GM21717 (cell line): ENCODE data around the gene SLC22A2.

ENCODE experiments used
- ATAC-seq: cut with Tn5 transposase; IDR thresholded peaks from one replicate; pipeline ENCODE4 v1.9.1; 2021; ENCODE audit warnings: mild to moderate bottlenecking, moderate library complexity; ENCODE audit not compliant: unreplicated experiment

Gene SLC22A2

DNA sequence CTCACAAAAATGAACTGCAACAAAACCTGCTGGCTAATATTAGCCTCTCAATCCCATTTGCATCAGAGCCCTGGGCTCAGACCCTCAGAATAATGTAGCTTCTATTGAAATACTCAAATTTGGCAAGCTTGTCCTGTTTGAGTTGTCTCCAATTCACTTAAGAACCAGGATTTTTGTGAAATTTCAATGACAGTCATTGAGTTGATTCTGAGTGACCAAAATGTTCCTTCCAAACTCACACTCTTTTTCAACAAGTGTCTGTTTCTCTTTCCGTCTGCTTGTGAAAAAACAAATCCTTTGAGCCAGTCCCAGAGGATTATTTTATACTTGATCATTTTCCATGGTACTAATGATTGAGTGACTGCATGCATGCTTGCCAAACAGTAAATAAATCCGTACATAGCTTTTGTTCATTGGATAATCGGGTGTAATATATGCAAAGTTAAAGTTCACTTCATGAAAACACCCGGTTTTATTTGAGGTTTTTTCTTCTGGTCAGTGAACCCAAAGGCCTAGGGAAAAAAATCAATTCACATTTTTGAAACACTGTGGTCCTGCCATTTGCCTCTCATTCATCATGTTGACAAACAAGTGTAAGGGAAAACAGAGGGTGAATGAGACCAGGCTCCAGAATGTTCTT is 16.4 kb upstream of the SLC22A2 start:
- ATAC-seq = no peak

DNA sequence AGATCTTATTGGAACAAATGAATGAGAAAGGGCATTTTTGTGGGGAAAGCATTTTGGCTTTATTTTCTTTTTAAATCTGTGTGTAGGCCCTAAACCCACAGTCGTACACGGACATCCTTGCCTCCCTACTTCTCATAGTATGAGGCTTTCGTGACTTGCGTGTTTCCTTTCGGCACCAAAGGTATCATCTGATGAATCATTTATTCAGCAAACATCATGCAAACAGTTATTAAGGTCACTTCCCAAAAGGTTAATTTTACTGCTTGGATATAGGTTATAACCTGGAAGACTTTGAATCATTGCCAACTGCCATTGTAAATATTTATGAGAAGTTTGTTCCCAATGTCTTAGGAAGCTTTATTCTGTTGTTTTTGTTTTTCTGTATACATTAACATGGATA is 15.1 kb upstream of the SLC22A2 start:
- ATAC-seq = no peak

DNA sequence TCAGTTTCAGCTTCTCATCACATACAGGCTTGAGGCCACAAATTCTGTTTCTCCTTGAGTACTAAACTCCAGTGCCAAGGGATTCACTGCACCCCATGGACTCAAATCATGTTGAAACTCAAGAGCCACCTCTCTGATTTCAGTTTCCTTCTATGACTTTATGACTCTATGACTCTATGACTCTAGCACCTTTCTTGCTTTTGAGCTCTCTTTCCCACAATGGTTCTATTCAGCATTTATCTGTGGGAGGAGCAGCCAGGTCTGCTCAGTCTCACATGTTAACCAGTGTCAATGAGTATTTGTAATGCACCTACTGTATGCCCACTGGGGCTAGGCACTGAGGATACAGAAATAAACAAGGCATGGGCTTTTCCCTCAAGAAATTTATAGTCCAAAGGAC is 14.6 kb upstream of the SLC22A2 start:
- ATAC-seq = no peak

DNA sequence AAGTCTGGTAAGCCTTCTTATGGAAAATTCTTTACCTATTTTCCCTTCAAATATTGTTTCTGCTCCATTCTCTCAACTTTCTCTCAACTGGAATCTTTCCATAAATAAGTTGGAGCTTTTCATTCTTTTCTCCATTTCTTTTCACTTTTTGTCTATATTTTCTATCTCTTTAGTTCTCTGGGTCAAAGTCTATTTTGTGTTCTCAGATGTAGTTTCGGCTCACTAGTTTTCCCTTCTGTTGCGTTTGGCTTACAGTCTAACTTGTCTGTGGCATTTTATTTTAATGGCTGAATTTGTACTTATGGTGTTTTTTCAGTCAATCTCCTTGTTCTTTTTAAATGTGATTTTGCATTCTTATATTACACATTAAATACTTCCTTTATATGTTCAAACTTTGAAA is 14.1 kb upstream of the SLC22A2 start:
- ATAC-seq = no peak

DNA sequence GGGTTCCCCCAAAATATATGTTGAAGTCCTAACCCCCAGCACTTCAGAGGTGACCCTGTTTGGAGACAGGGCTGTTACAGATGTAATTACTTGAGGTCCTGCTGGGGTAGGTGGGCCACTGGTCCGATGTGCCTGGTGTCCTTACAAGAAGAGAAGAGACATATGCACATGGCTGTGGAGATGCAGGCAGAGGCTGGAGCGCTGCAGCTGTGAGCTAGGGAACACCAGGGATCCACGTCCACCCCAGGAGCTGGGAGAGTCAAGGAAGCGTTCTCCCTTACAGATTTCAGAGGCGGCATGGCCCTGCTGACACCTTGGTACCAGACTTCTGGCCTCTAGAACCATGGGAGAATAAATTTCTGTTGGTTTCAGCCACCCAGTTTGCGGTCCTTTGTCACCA is 11.7 kb upstream of the SLC22A2 start:
- no peak for ATAC-seq

DNA sequence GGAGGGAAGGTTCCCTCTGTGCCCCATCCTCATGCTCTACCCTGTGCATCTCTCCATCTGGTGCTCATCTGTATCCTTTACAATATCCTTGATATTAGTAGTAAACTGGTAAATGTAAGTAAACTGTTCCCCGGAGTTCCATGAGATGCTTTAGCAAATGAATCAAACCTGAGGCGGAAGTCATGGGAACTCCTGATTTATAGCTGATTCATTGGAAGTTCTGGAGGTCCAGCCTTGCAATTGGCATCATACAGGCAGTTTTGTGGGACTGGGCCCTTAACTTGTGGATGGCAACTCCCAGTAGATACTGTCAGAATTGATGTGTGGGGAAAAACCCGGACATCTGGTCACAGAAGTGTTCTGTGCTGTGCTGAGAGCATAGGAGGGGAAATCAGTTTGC is 11.2 kb upstream of the SLC22A2 start:
- ATAC-seq = no peak

DNA sequence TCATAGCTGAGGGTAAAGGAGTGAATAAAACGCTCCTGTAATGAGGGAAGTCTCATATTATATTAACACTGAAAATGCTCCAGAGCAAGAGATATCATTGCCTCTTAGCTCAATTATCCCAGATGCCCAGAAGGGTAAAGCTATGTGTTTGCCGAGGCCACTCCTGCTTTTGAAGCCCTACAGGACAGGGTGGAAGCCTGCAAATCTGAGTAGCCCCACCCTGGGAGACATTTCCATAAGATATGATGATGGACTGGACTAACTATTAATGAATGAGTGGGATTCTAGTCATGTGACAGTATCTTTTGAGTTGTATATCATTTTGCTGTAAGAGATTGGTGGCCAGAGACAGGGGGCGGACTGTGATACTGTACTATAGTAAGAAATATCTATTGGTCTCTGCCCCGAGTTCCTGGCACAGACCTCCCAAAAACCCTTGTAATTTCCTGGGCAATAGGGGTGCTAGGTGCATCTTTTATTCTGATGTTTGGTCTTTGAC is 10.5 kb upstream of the SLC22A2 start:
- ATAC-seq = no peak

DNA sequence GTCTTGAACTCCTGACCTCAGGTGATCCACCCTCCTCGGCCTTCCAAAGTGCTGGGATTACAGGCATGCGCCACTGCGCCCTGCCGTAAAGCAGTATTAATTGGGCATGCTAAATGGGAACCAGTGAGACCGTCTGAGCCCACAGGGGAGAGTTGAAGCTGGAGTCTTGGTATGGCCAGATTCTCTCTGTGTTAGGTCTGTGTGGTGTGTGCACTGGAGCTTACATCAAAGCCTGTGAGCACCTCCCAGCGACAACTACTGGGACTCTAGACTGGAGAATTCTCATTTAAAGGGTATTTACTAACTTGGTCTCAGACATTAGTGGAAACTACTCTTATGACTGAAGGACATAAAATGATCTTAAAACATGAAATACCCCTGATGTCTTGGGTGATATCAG is 8.5 kb upstream of the SLC22A2 start:
- no peak for ATAC-seq

DNA sequence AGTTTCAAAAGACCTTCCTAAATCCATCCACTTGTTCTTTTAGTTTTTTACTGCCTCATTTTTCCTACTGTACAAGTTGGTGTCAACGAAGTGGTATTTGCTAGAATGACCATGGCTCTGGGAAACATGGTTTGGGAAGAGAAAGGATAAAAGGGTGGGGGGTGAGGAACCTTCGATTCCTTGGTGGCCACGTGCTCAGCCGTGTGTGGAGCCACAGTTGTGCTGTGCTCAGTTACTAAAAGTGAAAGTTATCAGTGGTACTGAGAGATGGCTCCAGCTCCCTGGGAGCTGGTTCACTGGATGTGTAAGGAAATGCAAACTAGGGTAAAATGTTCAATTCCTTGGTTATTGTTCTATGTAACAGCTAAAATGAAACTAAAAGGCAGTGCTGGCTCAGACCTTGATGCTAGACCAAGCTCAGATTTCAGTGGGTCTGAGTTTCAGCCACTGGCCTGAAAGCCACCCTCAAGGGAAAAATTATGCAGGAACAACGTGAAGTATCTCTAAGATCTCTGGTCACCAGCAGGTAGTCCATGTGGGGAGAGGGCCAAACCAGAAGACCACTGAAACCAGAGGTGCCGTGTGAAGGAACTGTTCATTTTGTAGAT is 7.4 kb upstream of the SLC22A2 start:
- ATAC-seq = peak; percentile 40

DNA sequence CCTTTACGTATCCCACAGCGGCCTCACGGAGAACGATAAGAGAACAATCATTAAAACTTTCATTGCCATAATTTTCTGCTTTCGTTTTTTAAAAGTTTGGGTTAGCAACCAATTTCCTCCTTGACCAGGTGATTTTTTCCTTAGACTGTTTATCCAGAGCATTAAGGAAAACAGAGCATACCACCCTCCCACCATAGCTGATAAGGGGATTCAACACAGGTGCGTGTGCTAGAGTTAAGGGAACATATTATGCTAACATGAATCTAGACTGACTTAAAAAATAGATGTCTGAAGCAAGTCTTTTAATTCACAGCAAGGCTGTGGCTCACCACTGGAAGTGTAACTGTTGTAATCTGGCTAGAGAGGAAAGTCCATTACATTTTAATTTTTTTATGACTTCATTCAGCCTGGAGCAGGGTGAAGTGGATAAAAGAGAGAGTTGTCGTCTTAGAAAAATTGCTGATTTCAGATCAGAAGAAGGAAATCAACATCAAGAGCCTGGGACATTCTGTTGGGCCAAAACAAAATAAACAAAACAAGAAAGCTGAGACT is 5.5 kb upstream of the SLC22A2 start:
- no peak for ATAC-seq

DNA sequence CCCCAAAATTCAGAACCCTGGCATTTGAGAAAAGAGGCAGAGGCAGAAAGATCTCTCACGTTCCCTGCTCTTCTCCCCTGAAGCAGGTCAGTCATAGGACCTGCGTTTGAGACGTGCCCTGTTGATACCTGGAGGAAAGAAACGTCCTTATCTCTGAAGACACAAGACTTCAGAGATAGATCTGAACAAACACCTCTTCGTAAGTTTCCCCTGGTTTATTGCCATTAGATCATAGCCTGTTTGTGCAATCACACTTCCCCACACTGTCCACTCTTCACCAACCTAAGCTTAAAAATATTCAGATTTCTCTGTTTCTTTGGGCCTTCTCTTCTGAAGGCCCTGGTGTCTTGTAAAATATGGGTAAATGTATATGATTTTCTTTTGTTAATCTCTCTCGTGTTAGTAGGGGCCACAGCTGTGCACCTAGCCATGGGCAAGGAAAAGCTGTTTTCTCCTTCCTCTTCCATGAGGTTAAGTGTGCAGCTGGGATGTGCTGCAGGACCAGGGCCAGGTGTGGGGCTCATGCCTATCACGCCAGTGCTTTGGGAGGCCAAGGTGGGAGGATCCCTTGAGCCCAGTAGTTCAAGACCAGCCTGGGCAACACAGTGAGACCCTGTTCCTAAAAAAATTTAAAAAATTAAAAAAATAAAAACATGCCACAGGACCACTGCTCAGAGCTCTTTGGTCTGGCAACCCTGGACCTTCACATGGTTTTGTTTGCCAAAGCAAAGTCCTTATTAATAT is 4.7 kb upstream of the SLC22A2 start:
- ATAC-seq = no peak

DNA sequence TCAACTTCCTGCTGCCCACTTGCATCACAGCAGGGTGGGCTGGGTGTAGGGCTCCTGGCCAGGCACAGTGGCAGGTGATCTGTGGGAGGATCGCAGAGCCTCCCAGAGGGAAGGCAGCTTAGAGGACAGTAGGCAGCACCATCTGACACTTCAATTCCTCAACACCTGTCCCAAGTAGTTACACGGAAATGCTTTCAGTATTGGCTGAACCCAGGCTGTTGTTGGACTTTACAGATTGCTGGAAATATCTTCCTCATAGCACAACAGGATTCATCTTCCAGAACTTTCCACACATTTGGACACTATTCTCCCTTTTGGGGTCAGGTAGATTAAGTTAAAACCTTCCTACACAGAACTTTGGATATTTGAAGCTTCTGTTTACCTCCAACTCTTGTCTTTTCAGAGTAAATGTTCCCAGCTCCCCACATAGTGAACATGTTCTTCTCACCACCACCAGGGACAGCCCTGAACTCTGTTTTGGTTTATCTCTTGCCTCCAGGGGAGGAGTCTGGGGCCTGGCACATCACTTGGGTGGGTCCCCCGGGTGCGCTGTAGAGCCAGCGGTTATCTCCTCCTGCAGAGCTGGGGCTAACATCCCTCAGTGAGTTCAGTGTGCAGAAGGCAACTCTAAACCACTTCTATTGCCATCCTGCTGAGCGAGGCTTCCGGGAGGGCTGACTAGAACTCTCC is 3.5 kb upstream of the SLC22A2 start:
- ATAC-seq = no peak

DNA sequence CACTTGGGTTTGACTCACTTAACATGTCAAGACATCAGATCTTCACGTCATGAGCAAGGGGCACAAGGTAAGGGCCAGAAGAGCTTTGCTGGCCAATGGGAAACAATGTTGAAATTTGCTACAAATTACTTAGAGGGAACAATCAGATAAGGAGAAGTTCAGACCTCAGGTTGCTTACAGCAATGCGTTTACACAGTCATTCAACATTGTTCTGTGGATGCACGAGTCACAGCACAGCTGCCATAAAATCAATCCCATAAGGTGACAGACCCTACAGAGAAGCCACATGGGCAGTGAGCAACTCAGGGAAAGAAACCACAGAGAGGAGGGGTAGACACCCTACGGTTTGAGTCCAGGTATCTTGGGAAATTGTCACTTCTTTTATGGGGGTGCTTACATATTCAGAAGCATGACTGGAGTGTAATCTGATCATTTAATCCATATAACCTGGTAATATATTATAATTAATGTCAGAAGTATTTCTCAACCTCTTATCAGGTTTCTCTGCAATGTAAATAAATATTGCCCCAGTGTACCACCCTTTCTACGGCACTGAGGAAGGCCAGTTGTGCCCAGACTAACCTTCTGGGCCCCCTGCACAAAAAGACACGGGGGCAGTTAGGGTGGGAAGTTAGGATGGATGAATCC is 2.3 kb upstream of the SLC22A2 start:
- no peak for ATAC-seq

DNA sequence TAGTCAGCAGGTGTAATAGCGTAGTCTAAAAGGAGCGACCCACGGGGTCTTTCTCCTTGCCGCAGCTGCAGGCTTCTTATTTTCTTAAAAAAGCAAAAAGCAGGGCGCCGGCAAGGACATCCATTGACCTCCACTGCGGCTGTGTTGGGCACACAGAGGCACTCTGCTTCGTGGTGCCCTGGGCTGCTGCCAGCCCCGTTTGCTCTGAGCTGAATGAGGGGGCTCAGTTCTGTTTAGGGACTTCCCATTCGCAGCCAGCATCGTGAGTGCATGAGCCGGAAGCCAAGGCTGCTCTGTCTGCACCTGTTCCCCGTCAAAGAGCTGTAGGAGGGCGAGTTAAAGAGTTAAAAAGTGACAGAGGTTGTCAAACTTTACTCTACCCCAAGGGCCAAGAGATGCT is 1.7 kb upstream of the SLC22A2 start:
- no peak for ATAC-seq

DNA sequence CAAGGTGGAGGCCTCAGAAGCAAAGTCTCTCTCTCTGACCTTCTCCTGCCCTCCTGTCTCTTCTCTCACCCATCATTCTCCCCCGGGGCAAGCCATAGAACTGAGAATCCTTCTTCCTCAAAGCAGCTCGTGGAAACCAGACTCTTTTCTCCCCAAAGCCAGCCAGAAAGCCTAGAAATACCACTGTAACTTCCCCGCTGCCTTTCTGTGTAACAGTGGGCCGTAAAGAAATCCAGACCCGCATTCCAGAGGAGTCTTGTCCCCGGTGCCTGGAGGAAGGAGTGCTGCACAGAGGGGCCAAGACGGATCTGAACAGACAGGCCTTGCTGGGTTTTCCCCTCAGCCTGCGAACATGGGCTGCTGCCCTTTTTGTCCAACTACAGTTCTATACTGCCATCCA is 977 bp upstream of the SLC22A2 start:
- ATAC-seq = no peak

DNA sequence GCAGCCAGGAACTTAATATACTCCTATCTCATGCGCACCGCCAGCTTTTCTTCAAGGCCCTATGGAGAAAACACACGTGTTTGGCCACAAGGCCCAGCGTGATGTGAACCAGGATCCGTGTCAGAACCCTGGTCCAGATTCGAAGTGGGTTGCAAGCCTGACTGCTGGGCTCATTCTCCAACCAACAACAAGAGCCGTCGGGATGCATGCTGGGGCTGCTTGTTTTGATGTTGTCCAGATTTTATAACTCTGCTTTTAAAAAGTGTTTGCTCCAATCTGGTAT is 463 bp upstream of the SLC22A2 start:
- no peak for ATAC-seq

DNA sequence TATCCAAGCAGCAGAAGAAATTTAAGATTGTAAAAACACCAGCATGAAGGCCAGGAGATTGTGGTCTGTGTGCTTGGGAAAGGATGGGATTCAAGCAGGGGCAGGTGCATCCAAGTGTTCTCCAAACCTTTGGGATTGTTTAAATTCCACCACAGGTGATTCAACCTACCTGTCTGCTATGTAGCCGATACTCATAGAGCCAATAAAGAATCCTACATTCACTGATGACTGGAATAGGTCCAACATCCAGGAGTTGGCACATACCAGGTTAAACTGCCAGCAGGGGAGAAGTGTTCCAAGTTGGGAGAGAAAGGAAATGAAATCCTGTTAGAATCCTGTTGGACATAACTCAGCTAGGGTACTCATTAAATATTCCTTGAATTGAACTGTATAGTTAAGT is 2.2 kb downstream of the SLC22A2 start:
- no peak for ATAC-seq

DNA sequence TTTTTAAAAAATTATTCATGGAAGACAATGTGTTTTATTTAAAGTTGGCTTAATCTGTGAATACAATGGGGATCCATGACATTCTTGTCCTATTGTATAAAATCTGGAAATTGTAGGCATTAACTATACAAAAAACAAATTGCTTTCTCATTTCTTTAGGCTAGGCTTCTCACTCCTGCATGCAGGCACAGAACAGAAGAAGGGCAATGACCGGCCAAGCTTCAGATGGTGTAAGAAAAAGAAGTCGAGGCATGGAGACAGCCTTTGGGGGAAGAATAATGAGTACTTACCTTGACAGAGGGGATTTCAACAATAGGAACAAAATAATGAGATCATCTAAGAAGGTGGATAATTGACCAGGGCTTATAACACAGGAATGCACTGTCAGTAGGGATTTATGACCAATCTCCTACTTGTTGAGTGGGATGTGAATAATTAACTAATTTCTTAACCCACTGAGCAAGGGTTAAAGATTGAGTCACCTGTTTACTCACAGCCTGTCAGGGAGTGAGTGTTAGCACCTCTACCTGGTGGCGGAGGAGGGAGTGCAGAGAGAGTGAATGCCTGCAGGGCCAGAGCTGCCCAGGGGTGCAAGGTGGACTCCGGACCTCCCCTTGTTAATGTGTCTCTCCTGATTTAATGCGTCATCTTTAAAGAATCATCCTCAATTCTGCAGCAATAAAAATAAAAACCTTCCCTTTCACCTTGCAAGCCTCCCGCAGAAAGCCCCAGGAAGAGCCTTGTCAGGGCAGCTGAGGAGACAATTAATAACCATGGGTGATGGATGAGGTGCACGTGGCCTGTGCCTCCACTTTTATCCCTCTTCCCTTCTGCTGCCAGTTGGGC is 3.9 kb downstream of the SLC22A2 start:
- no peak for ATAC-seq

DNA sequence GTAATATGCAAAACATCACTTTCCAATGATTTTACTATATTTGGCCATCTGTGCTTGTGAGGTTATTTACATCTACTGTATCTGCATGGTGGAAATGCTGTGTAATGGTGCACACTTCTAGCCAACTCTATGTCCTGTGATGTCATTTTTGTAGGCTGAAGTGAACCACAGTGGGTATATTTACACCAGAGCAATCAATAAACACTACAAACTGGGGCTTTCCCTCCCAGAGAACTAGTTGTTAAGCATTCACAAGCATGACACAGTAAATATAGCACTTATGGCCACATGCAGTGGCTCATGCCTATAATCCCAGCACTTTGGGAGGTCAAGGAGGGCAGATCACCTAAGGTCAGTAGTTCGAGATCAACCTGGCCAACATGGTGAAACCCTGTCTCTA is 4.9 kb downstream of the SLC22A2 start:
- no peak for ATAC-seq

DNA sequence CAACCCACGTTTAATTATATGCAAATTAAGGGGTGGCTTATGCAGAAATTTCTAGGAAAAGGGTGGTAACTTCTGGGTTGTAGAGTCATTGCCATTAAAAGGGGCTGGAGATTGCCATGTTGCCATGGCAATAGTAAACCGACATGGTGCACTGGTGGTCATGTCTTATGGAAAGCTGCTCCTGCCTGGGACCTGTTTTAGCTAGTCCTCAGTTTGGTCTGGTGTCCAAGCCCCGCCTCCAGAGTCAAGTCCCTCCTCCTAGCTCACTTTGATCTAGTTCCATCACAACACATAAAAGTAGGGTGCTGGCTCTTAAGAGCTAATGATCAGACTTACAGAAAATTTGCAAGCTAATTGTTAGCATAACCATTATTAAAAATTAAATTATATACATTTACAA is 5.3 kb downstream of the SLC22A2 start:
- no peak for ATAC-seq
